PC-9 (cell line): Measurements from ENCODE around the gene CCDC124. TPM values are rescaled to one million over a fixed set of nuclear protein-coding genes. Genes with fewer than 3 reads are reported as not detected.

Source experiments
- BruUV-seq: library from RNA; stranded (reverse); fragments of 400-500 nt; replicated peaks from 2 replicates; lab custom pipeline; 2021; lab: Mats Ljungman, UMichigan
- CTCF ChIA-PET: fragments of 300-600 bp; sonication (Branson Sonifier 250); formaldehyde crosslinking; loops from one replicate; lab custom pipeline; 2022; ENCODE audit warnings: antibody characterized with exemption; lab: Charles Lee
- POLR2A ChIA-PET: fragments of 300-600 bp; sonication (Branson Sonifier 250); formaldehyde crosslinking; loops from one replicate; lab custom pipeline; 2022; ENCODE audit warnings: antibody characterized with exemption; ENCODE audit not compliant: unreplicated experiment; lab: Charles Lee
- DNase-seq, 2 experiments: peaks; one replicate each; pipeline versions ENCODE4 v3.0.0 to v3.0.0-alpha.2; 2015 to 2022; ENCODE audit warnings: mixed read lengths in 1 of 2
- H2AFZ ChIP-seq: fragments of 200-600 bp; sonication (generic); 2 replicates; pipeline ENCODE4 v1.8.1; 2017; ENCODE audit warnings: antibody characterized with exemption
- H3F3A ChIP-seq: fragments of 200-600 bp; sonication (generic); 2 replicates; pipeline ENCODE4 v1.8.1; 2017; ENCODE audit warnings: antibody characterized with exemption, mild to moderate bottlenecking, low read depth; ENCODE audit not compliant: insufficient read depth
- H3K27ac ChIP-seq: fragments of 200-600 bp; sonication (generic); 2 replicates; pipeline ENCODE4 v1.6.1; 2016; ENCODE audit warnings: mixed run types
- H3K27me3 ChIP-seq: fragments of 200-600 bp; sonication (generic); 2 replicates; pipeline ENCODE4 v1.6.1; 2016; ENCODE audit warnings: low read depth, mixed run types; ENCODE audit not compliant: insufficient read depth
- H3K36me3 ChIP-seq: fragments of 200-600 bp; sonication (generic); 2 replicates; pipeline ENCODE4 v1.6.1; 2016; ENCODE audit warnings: low read depth, mixed run types
- H3K4me1 ChIP-seq: fragments of 200-600 bp; sonication (generic); replicated peaks from 2 replicates; pipeline ENCODE4 v1.6.1; 2016; ENCODE audit warnings: mixed run types; ENCODE audit not compliant: insufficient read depth
- H3K4me2 ChIP-seq: fragments of 200-600 bp; sonication (generic); 2 replicates; pipeline ENCODE4 v1.6.1; 2017; ENCODE audit warnings: mixed run types
- H3K4me3 ChIP-seq: fragments of 200-600 bp; sonication (generic); 2 replicates; pipeline ENCODE4 v1.6.1; 2016; ENCODE audit warnings: mixed run types
- H3K79me2 ChIP-seq: fragments of 200-600 bp; sonication (generic); 2 replicates; pipeline ENCODE4 v1.6.1; 2017; ENCODE audit warnings: low read depth, mixed run types
- H3K9me2 ChIP-seq: fragments of 200-600 bp; sonication (generic); 2 replicates; pipeline ENCODE4 v1.8.1; 2017; ENCODE audit warnings: mild to moderate bottlenecking; ENCODE audit not compliant: insufficient read depth
- H3K9me3 ChIP-seq: fragments of 200-600 bp; sonication (generic); 2 replicates; pipeline ENCODE4 v1.8.1; 2016; ENCODE audit warnings: low read depth; ENCODE audit not compliant: insufficient read depth
- H4K20me1 ChIP-seq: fragments of 200-600 bp; sonication (generic); 2 replicates; pipeline ENCODE4 v1.8.1; 2017; ENCODE audit not compliant: insufficient read depth
- CTCF ChIP-seq: fragments of 200-600 bp; sonication (generic); conservative IDR thresholded peaks from 2 replicates; pipeline ENCODE4 v1.6.1; 2017; ENCODE audit warnings: mixed run types, antibody characterized with exemption, mild to moderate bottlenecking, moderate library complexity
- EZH2 ChIP-seq: fragments of 200-600 bp; sonication (generic); IDR thresholded peaks from 2 replicates; pipeline ENCODE4 v1.8.0; 2017; ENCODE audit warnings: antibody characterized with exemption, low read depth
- intact Hi-C: fragments of 100-400 bp; cut with micrococcal nuclease; formaldehyde crosslinking; loops from one replicate; pipeline ENCODE4 v1.10.0; 2022; ENCODE audit not compliant: unreplicated experiment
- total RNA-seq: library from RNA; stranded (reverse); gene quantifications from 2 replicates; pipeline ENCODE4 v1.2.3, GENCODE V29; 2021

CCDC124 gene
- total RNA-seq, 1 experiment from 2014 or later: 118 TPM

DNA sequence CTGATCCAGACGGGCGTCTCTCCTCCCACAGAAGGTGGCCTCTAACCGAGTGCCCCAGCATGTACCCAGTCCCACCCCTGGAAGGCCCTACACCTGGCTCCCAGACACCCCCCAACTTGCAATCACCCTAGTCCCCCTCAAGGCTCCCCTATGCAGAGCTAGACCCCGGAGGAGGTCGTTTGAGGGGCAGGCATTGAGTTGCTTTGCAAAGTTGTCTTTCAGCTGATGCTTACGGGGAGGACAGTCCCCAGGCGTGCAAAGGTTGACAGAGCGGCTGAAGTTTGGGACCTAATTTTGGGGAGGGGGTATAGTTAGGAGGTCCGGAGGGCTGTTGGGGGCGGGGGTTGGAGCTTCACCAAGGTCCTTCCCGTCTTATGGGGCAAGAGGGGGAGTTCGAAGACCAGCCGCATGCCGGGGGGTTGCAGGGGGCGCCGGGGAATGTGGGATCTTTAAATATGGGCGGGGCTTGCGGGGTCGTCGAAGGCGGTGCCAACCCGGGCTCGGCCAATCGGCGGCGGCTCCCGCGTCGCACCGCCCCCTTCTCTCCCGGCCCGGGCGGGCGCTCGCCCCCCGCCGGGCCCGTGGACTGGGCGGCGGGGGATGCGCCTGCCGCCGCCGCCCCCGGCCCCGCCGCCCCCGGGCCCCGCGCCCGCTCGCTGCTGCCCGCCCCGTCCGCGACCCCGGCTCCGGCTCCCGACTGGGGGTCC, 33.9 kb downstream of the CCDC124 start, which contains the start of gene KCNN1:
TSS of gene KCNN1 (plus strand) at position 558 of the 707 bp plus-strand sequence. CDS start 6,782 bp downstream, outside the sequence.
- intact Hi-C loops: no loop called here
- DNase-seq: no peak
- Histone ChIP-seq H3K27me3 (peaks cover 16% of the 10 kb centered on the region; the same call in 1 of the 2 replicates), H3K36me3 (no peaks in the 10 kb centered on the region), H4K20me1 (no peaks in the 10 kb centered on the region), H3K4me1 (no peaks in the 10 kb centered on the region), H3K9me2 (no peaks in the 10 kb centered on the region), H3F3A (no peaks in the 10 kb centered on the region), H2AFZ (no peak within 1 kb of the TSS), H3K9me3 (no peaks in the 10 kb centered on the region), H3K4me2 (no peak within 1 kb of the TSS), H3K4me3 (no peak within 1 kb of the TSS), H3K79me2 (no peaks in the 10 kb centered on the region), H3K27ac (no peak within 1 kb of the TSS)
- ChIA-PET CTCF (no interaction called here), POLR2A (no interaction called here)
- BruUV-seq: no TSS peak
- TF ChIP-seq EZH2 (no peak), CTCF (no peak)

GRCh38 chr19:17967257-17968051, 34.6 kb downstream of the CCDC124 start:
- H3K36me3 ChIP-seq: no peaks in the 10 kb centered on the region
- DNase-seq: no peak
- BruUV-seq: no TSS peak
- H3K27ac ChIP-seq: no peak overlapping the region
- TF ChIP-seq CTCF (no peak), EZH2 (no peak)
- H3K4me3 ChIP-seq: no peak overlapping the region
- no peak overlapping the region for H2AFZ ChIP-seq
- no peak overlapping the region for H3K4me2 ChIP-seq
- no peaks in the 10 kb centered on the region for H3K9me2 ChIP-seq
- no peaks in the 10 kb centered on the region for H4K20me1 ChIP-seq
- intact Hi-C loops: no loop called here
- H3K9me3 ChIP-seq: no peaks in the 10 kb centered on the region
- ChIA-PET CTCF (no interaction called here), POLR2A (no interaction called here)
- H3K79me2 ChIP-seq: no peaks in the 10 kb centered on the region
- no peaks in the 10 kb centered on the region for H3K4me1 ChIP-seq
- H3K27me3 ChIP-seq: peaks cover 16% of the 10 kb centered on the region; the same call in 1 of the 2 replicates
- H3F3A ChIP-seq: no peaks in the 10 kb centered on the region

GRCh38 chr19:17968362-17968761, 35.5 kb downstream of the CCDC124 start:
- no peaks in the 10 kb centered on the region for H4K20me1 ChIP-seq
- H3F3A ChIP-seq: no peaks in the 10 kb centered on the region
- H3K79me2 ChIP-seq: no peaks in the 10 kb centered on the region
- H3K4me3 ChIP-seq: no peak overlapping the region
- BruUV-seq: no TSS peak
- no peak for TF ChIP-seq CTCF
- DNase-seq: no peak
- H3K27ac ChIP-seq: no peak overlapping the region
- intact Hi-C loops: no loop called here
- no peaks in the 10 kb centered on the region for H3K36me3 ChIP-seq
- H3K9me2 ChIP-seq: no peaks in the 10 kb centered on the region
- POLR2A ChIA-PET: interaction anchor here (0.7 kb wide), 1 partner anchor 17 kb away, joined by 3 read pairs; no protein-coding TSS in a partner anchor
- H3K9me3 ChIP-seq: no peaks in the 10 kb centered on the region
- CTCF ChIA-PET: no interaction called here
- H3K4me2 ChIP-seq: no peak overlapping the region
- H3K27me3 ChIP-seq: peaks cover 16% of the 10 kb centered on the region
- no peak overlapping the region for H2AFZ ChIP-seq
- H3K4me1 ChIP-seq: no peaks in the 10 kb centered on the region
